IgD-negative memory B cell (primary cell): ENCODE results near the gene TGM1. TPM values are rescaled to one million over a fixed set of nuclear protein-coding genes. Genes with fewer than 3 reads are reported as not detected.
A peak's percentile ranks its signal among the peaks of the same experiment; 100 is the strongest.
"Not testable (repeated sequence)": the region's sequence is repeated elsewhere in the genome, so short reads cannot be mapped to it uniquely, and the experiment has no call there.

Source experiments
- H3K27ac Mint-ChIP-seq, 3 donors: one replicate each; pipeline ENCODE4 v1.8.0; 2020 to 2022; ENCODE audit warnings: mild to moderate bottlenecking in 3 of 3, mixed read lengths in 3 of 3, moderate library complexity in 1 of 3
- H3K27me3 Mint-ChIP-seq: one replicate; pipeline ENCODE4 v1.8.0; 2021; ENCODE audit warnings: mixed read lengths
- H3K36me3 Mint-ChIP-seq: one replicate; pipeline ENCODE4 v1.8.0; 2020; ENCODE audit warnings: mild to moderate bottlenecking, mixed read lengths
- H3K4me1 Mint-ChIP-seq, 3 donors: one replicate each; pipeline ENCODE4 v1.8.0; 2020 to 2022; ENCODE audit warnings: mixed read lengths in 3 of 3, mild to moderate bottlenecking in 1 of 3
- H3K4me3 Mint-ChIP-seq, 4 donors: one replicate each; pipeline ENCODE4 v1.8.0; 2020 to 2022; ENCODE audit warnings: mild to moderate bottlenecking in 4 of 4, mixed read lengths in 4 of 4, moderate library complexity in 3 of 4
- H3K9me3 Mint-ChIP-seq, 3 donors: one replicate each; pipeline ENCODE4 v1.8.0; 2020 to 2021; ENCODE audit warnings: mixed read lengths in 3 of 3, mild to moderate bottlenecking in 1 of 3
- polyA plus RNA-seq: library from polyadenylated mRNA; unstranded; fragments of 300-500 nt; fragmentation: Illumina TruSeq; gene quantifications from one replicate; pipeline ENCODE4 v1.2.3, GENCODE V29; 2021

The TGM1 gene
- polyA plus RNA-seq, 1 donor from 2014 or later = not detected

DNA sequence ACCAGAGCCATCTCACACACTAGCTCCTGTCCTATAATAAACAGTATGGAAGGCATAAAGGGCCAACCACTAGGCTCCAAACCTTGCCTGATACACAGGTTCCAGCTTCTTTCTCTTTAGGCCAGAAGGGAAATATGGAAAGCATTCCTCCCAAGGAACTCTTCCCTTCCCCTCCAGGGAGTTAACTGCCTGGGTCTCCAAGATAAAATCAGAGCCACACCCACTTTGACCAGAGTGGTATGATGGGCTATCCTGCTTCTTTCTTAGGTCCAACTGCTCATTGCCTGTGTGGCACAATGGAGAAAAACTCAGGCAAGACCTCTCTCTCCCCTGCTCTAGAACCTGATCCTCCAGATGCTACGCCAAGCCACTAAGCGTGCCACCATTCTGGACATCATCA is 55.4 kb downstream of the TGM1 start:
- Mint-ChIP-seq H3K4me3 (no peak overlapping the region), H3K36me3 (peaks cover 5% of the 10 kb centered on the region), H3K27me3 (no peaks in the 10 kb centered on the region), H3K9me3 (peaks cover 0 to 5% (median 0%) of the 10 kb centered on the region in 3 donors), H3K27ac (peak overlapping the region in 2 of 3 donors; percentile 42 to 86), H3K4me1 (peaks cover 17 to 30% (median 27%) of the 10 kb centered on the region in 3 donors)

DNA sequence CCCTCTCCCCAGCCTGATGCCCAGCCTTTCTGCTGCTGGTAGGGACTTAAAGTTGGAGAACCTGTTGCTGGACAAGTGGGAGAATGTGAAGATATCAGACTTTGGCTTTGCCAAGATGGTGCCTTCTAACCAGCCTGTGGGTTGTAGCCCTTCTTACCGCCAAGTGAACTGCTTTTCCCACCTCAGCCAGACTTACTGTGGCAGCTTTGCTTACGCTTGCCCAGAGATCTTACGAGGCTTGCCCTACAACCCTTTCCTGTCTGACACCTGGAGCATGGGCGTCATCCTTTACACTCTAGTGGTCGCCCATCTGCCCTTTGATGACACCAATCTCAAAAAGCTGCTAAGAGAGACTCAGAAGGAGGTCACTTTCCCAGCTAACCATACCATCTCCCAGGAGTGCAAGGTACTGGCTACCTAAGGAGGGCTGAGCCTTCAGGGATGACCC is 55.8 kb downstream of the TGM1 start:
- Mint-ChIP-seq H3K36me3 (peaks cover 7% of the 10 kb centered on the region), H3K4me3 (no peak overlapping the region), H3K4me1 (peaks cover 13 to 30% (median 27%) of the 10 kb centered on the region in 3 donors), H3K27ac (peak overlapping the region; percentile 42 to 86 (median 60)), H3K27me3 (no peaks in the 10 kb centered on the region), H3K9me3 (peaks cover 0 to 5% (median 0%) of the 10 kb centered on the region in 3 donors)

DNA sequence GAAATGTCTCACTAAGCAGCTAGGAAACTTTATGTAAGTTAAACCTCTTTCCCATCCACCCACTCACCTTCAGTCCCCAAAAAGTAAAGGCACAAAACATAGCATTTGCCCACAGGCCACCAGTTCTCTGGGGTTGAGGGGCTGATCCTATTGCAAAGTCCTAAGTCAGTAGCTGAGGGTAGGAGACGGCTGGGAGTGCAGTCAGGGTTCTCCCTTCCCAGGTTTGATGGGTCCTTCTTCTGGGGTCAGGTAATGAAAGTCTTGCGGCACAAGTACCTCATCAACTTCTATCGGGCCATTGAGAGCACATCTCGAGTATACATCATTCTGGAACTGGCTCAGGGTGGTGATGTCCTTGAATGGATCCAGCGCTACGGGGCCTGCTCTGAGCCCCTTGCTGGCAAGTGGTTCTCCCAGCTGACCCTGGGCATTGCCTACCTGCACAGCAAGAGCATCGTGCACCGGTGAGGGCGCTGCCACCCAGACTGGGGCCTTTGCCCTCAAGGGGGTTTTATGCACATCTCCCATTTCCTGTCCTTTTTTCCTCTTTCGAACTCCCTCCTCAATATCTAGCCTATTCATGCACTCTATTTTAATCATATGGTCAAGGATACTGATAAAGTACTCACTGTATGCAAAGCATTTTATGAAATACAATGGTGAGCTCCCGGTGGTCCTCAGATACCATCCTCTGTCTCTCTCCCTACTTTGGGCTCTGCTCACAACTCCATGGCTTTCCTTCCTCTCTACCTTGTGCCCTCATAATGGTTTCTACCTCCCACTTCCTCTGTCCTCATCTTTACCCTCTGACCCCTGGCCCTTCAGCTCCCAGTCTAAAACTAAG is 56.5 kb downstream of the TGM1 start:
- H3K9me3 Mint-ChIP-seq = peaks cover 0 to 5% (median 2%) of the 10 kb centered on the region in 3 donors
- H3K27ac Mint-ChIP-seq = peak overlapping the region in 2 of 3 donors; percentile 42 to 60
- H3K36me3 Mint-ChIP-seq = peaks cover 8% of the 10 kb centered on the region
- peak overlapping the region in 1 of 4 donors; percentile 35 for H3K4me3 Mint-ChIP-seq
- H3K4me1 Mint-ChIP-seq = peaks cover 8 to 26% (median 24%) of the 10 kb centered on the region in 3 donors
- no peaks in the 10 kb centered on the region for H3K27me3 Mint-ChIP-seq

DNA sequence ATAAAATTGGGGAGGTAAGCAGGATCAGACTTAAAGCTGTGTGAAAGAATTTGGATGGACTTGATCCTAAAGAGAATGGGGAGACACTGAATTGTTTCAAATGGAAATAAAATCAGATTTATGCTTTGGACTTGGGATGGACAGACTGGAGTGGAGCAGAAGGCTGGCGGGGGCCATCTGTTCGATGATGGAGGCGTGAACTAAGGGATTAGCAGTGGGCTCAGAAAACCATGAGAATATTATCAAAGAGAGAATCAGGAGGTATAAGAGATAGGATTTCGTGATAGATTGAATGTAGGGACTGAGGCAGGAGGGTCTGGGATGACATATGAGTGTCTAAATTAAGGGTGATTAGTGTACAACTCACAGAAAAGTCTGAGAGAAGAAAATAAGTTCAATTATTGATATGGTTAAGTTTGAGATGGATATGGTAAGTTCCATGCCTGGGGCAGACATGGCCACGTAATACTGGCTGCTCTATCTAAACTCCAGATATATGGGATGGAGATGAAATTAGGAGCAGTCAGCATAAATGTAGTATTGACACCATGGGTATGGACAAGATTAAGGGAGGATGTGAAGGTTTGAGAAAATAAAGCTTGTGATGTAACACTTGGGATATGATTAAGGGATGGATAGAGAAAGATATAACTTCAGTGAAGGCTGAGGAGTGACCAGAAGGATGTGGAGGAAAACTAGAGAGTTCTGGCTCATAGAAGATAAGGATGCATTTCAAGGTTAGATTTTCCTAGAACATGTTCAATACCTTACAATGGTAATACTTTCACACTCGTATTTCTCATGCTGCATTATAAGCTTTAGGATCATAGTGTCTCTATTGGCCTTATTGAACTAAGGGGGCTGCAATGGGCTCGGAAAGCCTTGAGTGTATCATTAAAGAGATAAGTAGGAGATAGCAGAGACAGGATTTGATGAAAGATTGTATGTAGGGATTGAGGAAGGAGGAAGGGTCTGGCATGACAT is 58.5 kb downstream of the TGM1 start:
- Mint-ChIP-seq H3K4me1 (peaks cover 6 to 25% (median 16%) of the 10 kb centered on the region in 3 donors), H3K36me3 (peaks cover 8% of the 10 kb centered on the region), H3K27me3 (no peaks in the 10 kb centered on the region), H3K4me3 (peak overlapping the region in 1 of 4 donors; percentile 69), H3K27ac (peak overlapping the region in 1 of 3 donors; percentile 11), H3K9me3 (peaks cover 0 to 5% (median 2%) of the 10 kb centered on the region in 3 donors)

DNA sequence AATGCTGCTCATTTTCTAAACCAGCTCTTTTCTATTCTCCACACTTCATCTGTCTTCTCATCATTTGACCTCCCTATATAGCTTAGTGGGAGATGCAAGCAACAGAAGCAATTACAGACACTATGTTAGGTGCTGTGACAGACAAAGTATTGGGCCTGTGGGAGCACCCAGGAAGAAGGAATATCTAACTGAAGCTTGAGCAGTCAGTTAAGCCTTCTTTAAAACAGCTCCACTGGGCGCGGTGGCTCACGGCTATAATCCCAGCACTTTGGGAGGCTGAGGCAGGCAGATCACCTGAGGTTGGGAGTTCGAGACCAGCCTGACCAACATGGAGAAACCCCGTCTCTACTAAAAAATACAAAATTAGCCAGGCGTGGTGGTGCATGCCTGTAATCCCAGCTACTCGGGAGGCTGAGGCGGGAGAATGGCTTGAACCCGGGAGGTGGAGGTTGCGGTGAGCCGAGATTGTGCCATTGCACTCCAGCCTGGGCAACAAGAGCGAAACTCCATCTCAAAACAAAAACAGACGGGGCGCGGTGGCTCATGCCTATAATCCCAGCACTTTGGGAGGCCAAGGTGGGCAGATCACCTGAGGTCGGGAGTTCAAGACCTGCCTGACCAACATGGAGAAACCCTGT is 59.6 kb downstream of the TGM1 start:
- H3K9me3 Mint-ChIP-seq, H3K27ac Mint-ChIP-seq, H3K27me3 Mint-ChIP-seq, H3K36me3 Mint-ChIP-seq: not testable (repeated sequence)
- H3K4me1 Mint-ChIP-seq = peaks cover 13 to 34% (median 26%) of the 10 kb centered on the region in 3 donors
- H3K4me3 Mint-ChIP-seq = peak overlapping the region in 1 of 4 donors; percentile 49

DNA sequence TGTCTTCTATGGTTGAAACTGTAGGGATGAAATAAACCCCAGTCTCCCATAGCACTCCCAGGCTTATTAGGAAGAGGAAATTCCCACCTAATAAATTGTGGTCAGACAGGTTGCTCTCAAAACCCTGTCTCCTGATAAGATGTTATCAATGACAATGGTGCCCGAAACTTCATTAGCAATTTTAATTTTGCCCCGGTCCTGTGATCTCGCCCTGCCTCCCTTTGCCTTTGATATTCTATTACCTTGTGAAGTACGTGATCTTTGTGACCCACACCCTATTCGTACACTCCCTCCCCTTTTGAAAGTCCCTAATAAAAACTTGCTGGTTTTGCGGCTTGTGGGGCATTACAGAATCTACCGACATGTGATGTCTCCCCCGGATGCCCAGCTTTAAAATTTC is 60.4 kb downstream of the TGM1 start:
- H3K9me3 Mint-ChIP-seq, H3K27ac Mint-ChIP-seq, H3K36me3 Mint-ChIP-seq, H3K27me3 Mint-ChIP-seq: not testable (repeated sequence)
- Mint-ChIP-seq H3K4me1 (peaks cover 14 to 34% (median 26%) of the 10 kb centered on the region in 3 donors), H3K4me3 (peak overlapping the region in 1 of 4 donors; percentile 49)

Other genes with a start within 250 kb of the TGM1 start
- gene CARMIL3, start 211.2 kb downstream of the TGM1 start, polyA plus RNA-seq = 0.35 TPM
- gene CPNE6, start 191.6 kb downstream of the TGM1 start, polyA plus RNA-seq = not detected
- gene PCK2, start 168.9 kb downstream of the TGM1 start, polyA plus RNA-seq = 50.2 TPM
- gene DCAF11, start 148.4 kb downstream of the TGM1 start, polyA plus RNA-seq = 74.5 TPM
- gene NRL, start 148.2 kb downstream of the TGM1 start, polyA plus RNA-seq = 2.6 TPM
- gene FITM1, start 132.5 kb downstream of the TGM1 start, polyA plus RNA-seq = 1.1 TPM
- 804 TPM for gene PSME1, start 127.0 kb downstream of the TGM1 start, polyA plus RNA-seq
- 18.2 TPM for gene EMC9, start 121.6 kb downstream of the TGM1 start, polyA plus RNA-seq
- 328 TPM for gene PSME2, start 116.6 kb downstream of the TGM1 start, polyA plus RNA-seq
- 54.3 TPM for gene RNF31, start 115.7 kb downstream of the TGM1 start, polyA plus RNA-seq
- gene IRF9, start 101.9 kb downstream of the TGM1 start, polyA plus RNA-seq = 136 TPM
- gene REC8, start 91.1 kb downstream of the TGM1 start, polyA plus RNA-seq = 12.5 TPM
- 15.8 TPM for gene IPO4, start 74.4 kb downstream of the TGM1 start, polyA plus RNA-seq
- 25.1 TPM for gene TM9SF1, start 67.7 kb downstream of the TGM1 start, polyA plus RNA-seq
- 0.84 TPM for gene TSSK4, start 57.5 kb downstream of the TGM1 start, polyA plus RNA-seq
- 170 TPM for gene CHMP4A, start 49.7 kb downstream of the TGM1 start, polyA plus RNA-seq
- gene MDP1, start 47.1 kb downstream of the TGM1 start, polyA plus RNA-seq = 33.5 TPM
- gene NEDD8, start 30.8 kb downstream of the TGM1 start, polyA plus RNA-seq = 273 TPM
- gene GMPR2, start 30.2 kb downstream of the TGM1 start, polyA plus RNA-seq = 64.1 TPM
- 186 TPM for gene TINF2, start 20.6 kb downstream of the TGM1 start, polyA plus RNA-seq
- 37.9 TPM for gene RABGGTA, start 8.4 kb upstream of the TGM1 start, polyA plus RNA-seq
- 27.3 TPM for gene DHRS1, start 36.6 kb upstream of the TGM1 start, polyA plus RNA-seq
- 1.6 TPM for gene NOP9, start 36.7 kb upstream of the TGM1 start, polyA plus RNA-seq
- 19.2 TPM for gene CIDEB, start 44.8 kb upstream of the TGM1 start, polyA plus RNA-seq
- gene LTB4R2, start 47.0 kb upstream of the TGM1 start, polyA plus RNA-seq = 0.97 TPM
- 2.5 TPM for gene LTB4R, start 48.3 kb upstream of the TGM1 start, polyA plus RNA-seq
- gene ADCY4, start 71.9 kb upstream of the TGM1 start, polyA plus RNA-seq = 0.75 TPM
- gene RIPK3, start 76.8 kb upstream of the TGM1 start, polyA plus RNA-seq = 14.8 TPM
- 0.20 TPM for gene NFATC4, start 105.0 kb upstream of the TGM1 start, polyA plus RNA-seq
- not detected for gene NYNRIN, start 135.8 kb upstream of the TGM1 start, polyA plus RNA-seq
- gene CBLN3, start 166.5 kb upstream of the TGM1 start, polyA plus RNA-seq = 2.9 TPM
- 26.5 TPM for gene KHNYN, start 166.8 kb upstream of the TGM1 start, polyA plus RNA-seq
- 94.0 TPM for gene SDR39U1, start 179.6 kb upstream of the TGM1 start, polyA plus RNA-seq
- gene CMA1, start 245.1 kb upstream of the TGM1 start, polyA plus RNA-seq = not detected